ENCODE measurements around the gene CGB2.
"Not testable (repeated sequence)": the region's sequence is repeated elsewhere in the genome, so short reads cannot be mapped to it uniquely, and the experiment has no call there.

Gene CGB2

GRCh38 chr19:49036815-49037214 is 5.1 kb downstream of the CGB2 start, which contains the start of gene CGB1:
CGB1 (minus strand) TSS chr19:49036895; CDS start chr19:49036711, 184 bp downstream.
- not testable (repeated sequence) for H3K4me3 ChIP-seq (ENCODE audit: insufficient read depth, low read depth, low read length); H3K27ac ChIP-seq (ENCODE audit: insufficient read depth, low read depth, low read length, poor library complexity, severe bottlenecking); H3K4me1 ChIP-seq (ENCODE audit: control insufficient read depth, insufficient read depth, low read length); H3K27me3 ChIP-seq (ENCODE audit: control insufficient read depth, insufficient read depth, low read length, poor library complexity, severe bottlenecking); H3K9me3 ChIP-seq (ENCODE audit: control insufficient read depth, low read length); H3K36me3 ChIP-seq (ENCODE audit: control insufficient read depth, insufficient read depth, low read length)
- WGBS, 2 experiments: 56 to 61% methylated on average over 16 of the region's 18 CpGs

- WGBS, 2 experiments: 95 to 98% methylated on average over 6 of the region's 8 CpGs
- H3K36me3 ChIP-seq (ENCODE audit: control insufficient read depth, insufficient read depth, low read length): not testable (repeated sequence)
Measured at GRCh38 chr19:49038111-49038510, 6.4 kb downstream of the CGB2 start.

DNA sequence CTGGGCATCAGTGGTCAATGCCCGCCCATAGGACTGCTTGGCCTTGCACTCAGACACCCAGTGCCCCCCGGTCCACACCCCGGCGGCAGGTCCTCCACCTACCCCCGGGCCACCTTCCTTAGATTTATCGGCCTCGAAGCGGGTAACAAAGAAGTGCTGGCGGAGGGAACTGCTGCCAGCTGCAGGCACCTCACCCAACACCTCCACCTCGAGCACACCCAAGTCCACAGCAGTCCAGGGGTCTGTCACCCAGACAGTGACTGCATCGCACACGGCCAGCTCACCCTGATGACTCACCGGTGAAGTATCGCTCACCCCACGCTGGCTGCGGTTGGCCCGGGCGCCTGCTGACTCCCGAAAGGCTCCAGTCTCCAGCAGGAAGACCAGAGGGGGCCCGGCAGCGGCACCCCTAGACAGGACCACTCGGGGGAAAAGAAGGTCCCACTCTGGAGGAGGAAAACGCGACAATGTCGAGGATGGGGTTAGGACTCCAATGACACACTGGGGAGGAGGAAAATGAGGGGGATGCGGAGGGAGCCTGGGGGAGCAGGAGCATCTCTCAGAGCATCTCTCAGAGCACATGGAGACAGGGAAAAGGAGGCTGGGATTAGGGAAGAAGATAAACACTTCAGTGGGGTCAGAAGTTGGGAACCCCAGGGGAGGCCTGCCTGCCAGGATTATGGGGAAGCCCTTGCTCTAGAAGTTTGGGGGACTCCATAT is 7.0 kb downstream of the CGB2 start:
- 86 to 90% methylated on average over 26 of the region's 26 CpGs for WGBS, 2 experiments
- H3K36me3 ChIP-seq (ENCODE audit: control insufficient read depth, insufficient read depth, low read length); H3K27me3 ChIP-seq (ENCODE audit: control insufficient read depth, insufficient read depth, low read length, poor library complexity, severe bottlenecking); H3K9me3 ChIP-seq (ENCODE audit: control insufficient read depth, low read length); H3K4me1 ChIP-seq (ENCODE audit: control insufficient read depth, insufficient read depth, low read length); H3K4me3 ChIP-seq (ENCODE audit: insufficient read depth, low read depth, low read length); H3K27ac ChIP-seq (ENCODE audit: insufficient read depth, low read depth, low read length, poor library complexity, severe bottlenecking): not testable (repeated sequence)

More at GRCh38 chr19:49038111-49038510, 6.4 kb downstream of the CGB2 start:
- not testable (repeated sequence) for H3K27me3 ChIP-seq (ENCODE audit: control insufficient read depth, insufficient read depth, low read length, poor library complexity, severe bottlenecking); H3K4me3 ChIP-seq (ENCODE audit: insufficient read depth, low read depth, low read length); H3K27ac ChIP-seq (ENCODE audit: insufficient read depth, low read depth, low read length, poor library complexity, severe bottlenecking); H3K4me1 ChIP-seq (ENCODE audit: control insufficient read depth, insufficient read depth, low read length); H3K9me3 ChIP-seq (ENCODE audit: control insufficient read depth, low read length)

DNA sequence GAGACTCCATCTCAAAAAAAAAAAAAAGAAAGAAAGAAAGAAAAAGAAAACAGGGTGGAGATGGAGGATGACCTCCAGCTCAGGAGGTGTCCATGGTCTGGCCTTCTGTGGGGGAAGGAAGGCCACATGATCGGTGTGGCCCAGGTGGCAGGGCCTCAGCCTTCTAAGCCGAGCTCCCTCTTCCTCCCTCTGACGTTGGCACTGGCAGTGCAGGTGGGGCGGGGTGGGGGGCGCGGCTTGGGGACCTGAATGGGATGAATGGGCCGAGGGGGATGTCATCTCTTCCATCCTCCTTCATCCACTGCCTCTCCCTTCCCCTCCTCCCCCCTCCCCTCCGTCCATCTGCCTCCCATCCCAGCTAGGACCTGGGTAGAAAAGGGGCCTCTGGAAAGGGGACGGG is 8.0 kb downstream of the CGB2 start:
- WGBS, 2 experiments: 75 to 95% methylated on average over 7 to 9 of the region's 9 CpGs
- not testable (repeated sequence) for H3K27me3 ChIP-seq (ENCODE audit: control insufficient read depth, insufficient read depth, low read length, poor library complexity, severe bottlenecking); H3K9me3 ChIP-seq (ENCODE audit: control insufficient read depth, low read length); H3K4me3 ChIP-seq (ENCODE audit: insufficient read depth, low read depth, low read length); H3K27ac ChIP-seq (ENCODE audit: insufficient read depth, low read depth, low read length, poor library complexity, severe bottlenecking); H3K4me1 ChIP-seq (ENCODE audit: control insufficient read depth, insufficient read depth, low read length); H3K36me3 ChIP-seq (ENCODE audit: control insufficient read depth, insufficient read depth, low read length)

- Histone ChIP-seq H3K27me3 (ENCODE audit: control insufficient read depth, insufficient read depth, low read length, poor library complexity, severe bottlenecking) (no peaks in the 10 kb centered on the region), H3K36me3 (ENCODE audit: control insufficient read depth, insufficient read depth, low read length) (no peaks in the 10 kb centered on the region), H3K4me3 (ENCODE audit: insufficient read depth, low read depth, low read length) (no peak overlapping the region), H3K4me1 (ENCODE audit: control insufficient read depth, insufficient read depth, low read length) (no peaks in the 10 kb centered on the region), H3K27ac (ENCODE audit: insufficient read depth, low read depth, low read length, poor library complexity, severe bottlenecking) (no peak overlapping the region), H3K9me3 (ENCODE audit: control insufficient read depth, low read length) (no peaks in the 10 kb centered on the region)
- 83 to 84% methylated on average over 17 of the region's 17 CpGs for WGBS, 2 experiments
Measured at GRCh38 chr19:49042177-49042576, 10.5 kb downstream of the CGB2 start.

GRCh38 chr19:49042666-49043065 is 11.0 kb downstream of the CGB2 start:
- WGBS, 2 experiments: 91 to 93% methylated on average over 1 of the region's 4 CpGs
- H3K27me3 ChIP-seq (ENCODE audit: control insufficient read depth, insufficient read depth, low read length, poor library complexity, severe bottlenecking); H3K4me3 ChIP-seq (ENCODE audit: insufficient read depth, low read depth, low read length); H3K27ac ChIP-seq (ENCODE audit: insufficient read depth, low read depth, low read length, poor library complexity, severe bottlenecking); H3K9me3 ChIP-seq (ENCODE audit: control insufficient read depth, low read length); H3K4me1 ChIP-seq (ENCODE audit: control insufficient read depth, insufficient read depth, low read length); H3K36me3 ChIP-seq (ENCODE audit: control insufficient read depth, insufficient read depth, low read length): not testable (repeated sequence)

DNA sequence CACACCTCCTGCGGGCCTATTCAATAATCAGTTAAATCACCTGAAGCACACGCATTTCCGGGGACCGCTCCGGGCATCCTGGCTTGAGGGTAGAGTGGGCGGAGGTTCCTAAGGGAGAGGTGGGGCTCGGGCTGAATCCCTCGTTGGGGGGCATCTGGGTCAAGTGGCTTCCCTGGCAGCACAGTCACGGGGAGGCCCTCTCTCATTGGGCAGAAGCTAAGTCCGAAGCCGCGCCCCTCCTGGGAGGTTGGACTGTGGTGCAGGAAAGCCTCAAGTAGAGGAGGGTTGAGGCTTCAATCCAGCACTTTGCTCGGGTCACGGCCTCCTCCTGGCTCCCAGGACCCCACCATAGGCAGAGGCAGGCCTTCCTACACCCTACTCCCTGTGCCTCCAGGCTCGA is 11.9 kb downstream of the CGB2 start, which contains the start of gene CGB5:
Gene CGB5 (plus strand): TSS at position 301 of the 400 bp plus-strand sequence. CDS start 362 bp downstream, outside the sequence.
- H3K4me1 ChIP-seq (ENCODE audit: control insufficient read depth, insufficient read depth, low read length); H3K27me3 ChIP-seq (ENCODE audit: control insufficient read depth, insufficient read depth, low read length, poor library complexity, severe bottlenecking); H3K9me3 ChIP-seq (ENCODE audit: control insufficient read depth, low read length); H3K27ac ChIP-seq (ENCODE audit: insufficient read depth, low read depth, low read length, poor library complexity, severe bottlenecking); H3K4me3 ChIP-seq (ENCODE audit: insufficient read depth, low read depth, low read length); H3K36me3 ChIP-seq (ENCODE audit: control insufficient read depth, insufficient read depth, low read length): not testable (repeated sequence)
- 84 to 86% methylated on average over 14 to 15 of the region's 15 CpGs for WGBS, 2 experiments

DNA sequence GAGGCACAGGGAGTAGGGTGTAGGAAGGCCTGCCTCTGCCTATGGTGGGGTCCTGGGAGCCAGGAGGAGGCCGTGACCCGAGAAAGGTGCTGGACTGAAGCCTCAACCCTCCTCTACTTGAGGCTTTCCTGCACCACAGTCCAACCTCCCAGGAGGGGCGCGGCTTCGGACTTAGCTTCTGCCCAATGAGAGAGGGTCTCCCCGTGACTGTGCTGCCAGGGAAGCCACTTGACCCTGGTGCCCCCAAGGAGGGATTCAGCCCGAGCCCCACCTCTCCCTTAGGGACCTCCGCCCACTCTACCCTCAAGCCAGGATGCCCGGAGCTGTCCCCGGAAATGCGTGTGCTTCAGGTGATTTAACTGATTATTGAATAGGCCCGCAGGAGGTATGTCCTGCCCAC is 17.3 kb downstream of the CGB2 start, which contains the start of gene CGB8:
Gene CGB8 (minus strand): TSS at position 101 of the 400 bp plus-strand sequence. CDS start 372 bp downstream, outside the sequence.
- not testable (repeated sequence) for H3K9me3 ChIP-seq (ENCODE audit: control insufficient read depth, low read length); H3K27ac ChIP-seq (ENCODE audit: insufficient read depth, low read depth, low read length, poor library complexity, severe bottlenecking); H3K36me3 ChIP-seq (ENCODE audit: control insufficient read depth, insufficient read depth, low read length); H3K4me1 ChIP-seq (ENCODE audit: control insufficient read depth, insufficient read depth, low read length); H3K4me3 ChIP-seq (ENCODE audit: insufficient read depth, low read depth, low read length); H3K27me3 ChIP-seq (ENCODE audit: control insufficient read depth, insufficient read depth, low read length, poor library complexity, severe bottlenecking)
- WGBS, 2 experiments: 79 to 83% methylated on average over 10 of the region's 12 CpGs

DNA sequence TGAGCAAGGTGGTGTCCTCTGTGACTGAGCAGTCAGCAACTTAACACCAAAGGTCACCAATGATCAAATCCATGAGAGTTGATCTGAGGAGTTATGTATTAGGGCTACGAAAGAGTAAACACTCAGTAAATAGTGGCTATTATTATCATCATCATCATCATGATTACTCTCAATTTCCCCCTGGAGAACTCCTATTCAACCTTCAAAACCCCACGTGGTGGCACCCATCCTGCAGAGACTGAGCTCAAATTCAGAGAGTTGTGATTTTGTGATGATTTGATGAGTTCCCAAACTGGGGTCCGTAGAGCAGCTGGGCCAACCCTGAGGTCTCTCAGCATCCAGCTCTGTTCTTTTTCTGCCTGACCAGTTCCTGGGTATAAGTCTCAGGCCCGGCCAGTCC is 18.1 kb downstream of the CGB2 start:
- not testable (repeated sequence) for H3K27me3 ChIP-seq (ENCODE audit: control insufficient read depth, insufficient read depth, low read length, poor library complexity, severe bottlenecking); H3K4me1 ChIP-seq (ENCODE audit: control insufficient read depth, insufficient read depth, low read length)

GRCh38 chr19:49050376-49051033 is 18.8 kb downstream of the CGB2 start:
- not testable (repeated sequence) for H3K9me3 ChIP-seq (ENCODE audit: control insufficient read depth, low read length); H3K4me3 ChIP-seq (ENCODE audit: insufficient read depth, low read depth, low read length); H3K4me1 ChIP-seq (ENCODE audit: control insufficient read depth, insufficient read depth, low read length); H3K27me3 ChIP-seq (ENCODE audit: control insufficient read depth, insufficient read depth, low read length, poor library complexity, severe bottlenecking); H3K27ac ChIP-seq (ENCODE audit: insufficient read depth, low read depth, low read length, poor library complexity, severe bottlenecking); H3K36me3 ChIP-seq (ENCODE audit: control insufficient read depth, insufficient read depth, low read length)
- 82 to 84% methylated on average over 24 of the region's 24 CpGs for WGBS, 2 experiments

More for the DNA sequence above, 18.1 kb downstream of the CGB2 start:
- not testable (repeated sequence) for H3K9me3 ChIP-seq (ENCODE audit: control insufficient read depth, low read length); H3K4me3 ChIP-seq (ENCODE audit: insufficient read depth, low read depth, low read length); H3K36me3 ChIP-seq (ENCODE audit: control insufficient read depth, insufficient read depth, low read length); H3K27ac ChIP-seq (ENCODE audit: insufficient read depth, low read depth, low read length, poor library complexity, severe bottlenecking)
- 65% methylated on average over 2 of the region's 4 CpGs; no CpG with 5 or more reads in 1 of the 2 experiments for WGBS, 2 experiments

All from ectodermal cell (in vitro differentiated cells).